DND-41 (cell line): ENCODE measurements around the gene PDZRN3.

Source experiments
- ATAC-seq: fragments of 200-7000 bp; cut with Tn5 transposase; 3 replicates; pipeline ENCODE4 v1.9.1; 2021; ENCODE audit warnings: low read depth; ENCODE audit not compliant: insufficient read depth
- DNase-seq: peaks from one replicate; pipeline ENCODE4 v3.0.0-alpha.2; 2020
- H2AFZ ChIP-seq: 2 replicates; pipeline ENCODE4 v1.6.0; 2012; ENCODE audit warnings: low read depth, low read length
- H3K27ac ChIP-seq: 2 replicates; pipeline ENCODE4 v1.5.1; 2012; ENCODE audit warnings: low read length, inconsistent platforms
- H3K27me3 ChIP-seq: fragments of 200-600 bp; sonication (generic); 2 replicates; pipeline ENCODE4 v1.6.0; 2012; ENCODE audit warnings: low read length, mild to moderate bottlenecking, inconsistent platforms; ENCODE audit not compliant: insufficient read depth, poor library complexity
- H3K36me3 ChIP-seq: 2 replicates; pipeline ENCODE4 v1.5.1; 2012; ENCODE audit warnings: low read length, inconsistent platforms; ENCODE audit not compliant: insufficient read depth
- H3K4me1 ChIP-seq: 2 replicates; pipeline ENCODE4 v1.5.1; 2012; ENCODE audit warnings: mild to moderate bottlenecking, low read length; ENCODE audit not compliant: insufficient read depth
- H3K4me2 ChIP-seq: 2 replicates; pipeline ENCODE4 v1.6.0; 2012; ENCODE audit warnings: mild to moderate bottlenecking, moderate library complexity, low read length, inconsistent platforms; ENCODE audit not compliant: insufficient read depth
- H3K4me3 ChIP-seq, 2 experiments: fragments of 200-600 bp in 1 of 2; shearing (Covaris generic) in 1 of 2; 2 replicates each; pipeline ENCODE4 v1.5.1; 2012 to 2016; ENCODE audit warnings: inconsistent platforms in 2 of 2, low read length in 2 of 2, mild to moderate bottlenecking in 2 of 2, low read depth in 1 of 2, moderate library complexity in 1 of 2
- H3K79me2 ChIP-seq: 2 replicates; pipeline ENCODE4 v1.6.0; 2012; ENCODE audit warnings: low read length, inconsistent platforms; ENCODE audit not compliant: insufficient read depth
- H3K9ac ChIP-seq: 2 replicates; pipeline ENCODE4 v1.6.0; 2012; ENCODE audit warnings: low read depth, mild to moderate bottlenecking, inconsistent platforms, low read length, moderate library complexity
- H3K9me3 ChIP-seq: 2 replicates; pipeline ENCODE4 v1.5.1; 2012; ENCODE audit warnings: low read length, moderate library complexity, mild to moderate bottlenecking, inconsistent platforms; ENCODE audit not compliant: insufficient read depth, severe bottlenecking
- H4K20me1 ChIP-seq: 2 replicates; pipeline ENCODE4 v1.6.0; 2012; ENCODE audit warnings: low read length; ENCODE audit not compliant: insufficient read depth
- CTCF ChIP-seq: IDR thresholded peaks from 2 replicates; pipeline ENCODE4 v1.5.1; 2012; ENCODE audit warnings: borderline replicate concordance, low read length, moderate library complexity, mild to moderate bottlenecking; ENCODE audit not compliant: poor library complexity, severe bottlenecking; ENCODE audit errors: extremely low read depth
- EZH2 ChIP-seq: IDR thresholded peaks from 3 replicates; pipeline ENCODE4 v1.6.1; 2012; ENCODE audit warnings: borderline replicate concordance, low read depth, mild to moderate bottlenecking, moderate library complexity, low read length, inconsistent platforms; ENCODE audit not compliant: severe bottlenecking

PDZRN3 gene

GRCh38 chr3:73513260-73513659 lies 111.5 kb downstream of the PDZRN3 start:
- Histone ChIP-seq H3K4me1 (no peaks in the 10 kb centered on the region), H3K4me2 (no peak overlapping the region)

GRCh38 chr3:73511571-73512525 lies 112.9 kb downstream of the PDZRN3 start:
- H3K79me2 ChIP-seq = no peaks in the 10 kb centered on the region
- H3K4me3 ChIP-seq = no peak overlapping the region
- H2AFZ ChIP-seq = no peak overlapping the region
- no peak for DNase-seq
- no peak for ATAC-seq
- H3K27me3 ChIP-seq = no peaks in the 10 kb centered on the region
- H3K9ac ChIP-seq = no peak overlapping the region
- TF ChIP-seq CTCF (no peak), EZH2 (no peak)
- H3K36me3 ChIP-seq = no peaks in the 10 kb centered on the region
- H3K9me3 ChIP-seq = no peaks in the 10 kb centered on the region
- H3K27ac ChIP-seq = no peak overlapping the region
- H3K4me1 ChIP-seq = no peaks in the 10 kb centered on the region
- H3K4me2 ChIP-seq = no peak overlapping the region
- no peaks in the 10 kb centered on the region for H4K20me1 ChIP-seq

More at GRCh38 chr3:73513260-73513659, 111.5 kb downstream of the PDZRN3 start:
- Histone ChIP-seq H4K20me1 (no peaks in the 10 kb centered on the region), H2AFZ (no peak overlapping the region), H3K79me2 (no peaks in the 10 kb centered on the region), H3K27ac (no peak overlapping the region), H3K27me3 (no peaks in the 10 kb centered on the region), H3K4me3 (no peak overlapping the region), H3K9me3 (no peaks in the 10 kb centered on the region), H3K36me3 (no peaks in the 10 kb centered on the region), H3K9ac (no peak overlapping the region)
- TF ChIP-seq CTCF = no peak
- TF ChIP-seq EZH2 = no peak
- no peak for DNase-seq
- ATAC-seq = no peak

- Histone ChIP-seq H3K4me3 (no peak overlapping the region), H3K27ac (no peak overlapping the region), H3K9ac (no peak overlapping the region), H3K4me1 (no peaks in the 10 kb centered on the region), H4K20me1 (no peaks in the 10 kb centered on the region), H2AFZ (no peak overlapping the region), H3K9me3 (no peaks in the 10 kb centered on the region), H3K27me3 (no peaks in the 10 kb centered on the region), H3K36me3 (no peaks in the 10 kb centered on the region), H3K79me2 (no peaks in the 10 kb centered on the region), H3K4me2 (no peak overlapping the region)
- DNase-seq (no peak), ATAC-seq (no peak)
- TF ChIP-seq EZH2 = no peak
- TF ChIP-seq CTCF = no peak
These were observed 114.0 kb downstream of the PDZRN3 start for GRCh38 chr3:73510784-73511183.
